ENCODE measurements around the gene LSAMP.

DNA sequence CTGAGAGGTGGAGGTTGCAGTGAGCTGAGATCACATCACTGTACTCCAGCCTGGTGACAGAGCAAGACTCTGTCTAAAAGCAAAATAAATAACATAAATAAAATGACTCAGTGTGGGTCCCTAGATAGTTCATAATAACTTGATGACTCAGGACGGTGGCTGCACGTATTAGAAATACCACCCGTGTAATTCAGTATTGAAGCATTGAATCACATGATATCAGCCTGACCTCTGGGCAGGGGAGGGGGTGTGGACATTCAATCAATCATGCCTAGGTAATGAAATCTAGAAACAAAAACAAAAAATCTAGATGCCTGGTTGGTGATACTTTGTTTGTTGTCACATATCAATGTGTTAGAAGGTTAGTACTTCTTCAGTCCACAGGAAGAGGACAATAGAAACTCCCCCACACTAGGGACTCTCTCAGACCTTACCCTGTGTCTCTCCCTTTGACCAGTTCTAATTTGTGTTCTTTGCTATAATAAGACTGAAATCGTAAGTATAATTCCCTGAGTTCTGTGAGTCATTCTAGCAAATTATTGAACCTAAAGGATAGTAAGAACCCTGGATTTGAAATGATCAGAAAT is 644.7 kb downstream of the LSAMP start:
- TF ChIP-seq, protein P1, sequence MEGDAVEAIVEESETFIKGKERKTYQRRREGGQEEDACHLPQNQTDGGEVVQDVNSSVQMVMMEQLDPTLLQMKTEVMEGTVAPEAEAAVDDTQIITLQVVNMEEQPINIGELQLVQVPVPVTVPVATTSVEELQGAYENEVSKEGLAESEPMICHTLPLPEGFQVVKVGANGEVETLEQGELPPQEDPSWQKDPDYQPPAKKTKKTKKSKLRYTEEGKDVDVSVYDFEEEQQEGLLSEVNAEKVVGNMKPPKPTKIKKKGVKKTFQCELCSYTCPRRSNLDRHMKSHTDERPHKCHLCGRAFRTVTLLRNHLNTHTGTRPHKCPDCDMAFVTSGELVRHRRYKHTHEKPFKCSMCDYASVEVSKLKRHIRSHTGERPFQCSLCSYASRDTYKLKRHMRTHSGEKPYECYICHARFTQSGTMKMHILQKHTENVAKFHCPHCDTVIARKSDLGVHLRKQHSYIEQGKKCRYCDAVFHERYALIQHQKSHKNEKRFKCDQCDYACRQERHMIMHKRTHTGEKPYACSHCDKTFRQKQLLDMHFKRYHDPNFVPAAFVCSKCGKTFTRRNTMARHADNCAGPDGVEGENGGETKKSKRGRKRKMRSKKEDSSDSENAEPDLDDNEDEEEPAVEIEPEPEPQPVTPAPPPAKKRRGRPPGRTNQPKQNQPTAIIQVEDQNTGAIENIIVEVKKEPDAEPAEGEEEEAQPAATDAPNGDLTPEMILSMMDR (IDR thresholded peaks at IDR 0.05): no peak
- no peak for TF ChIP-seq RNF2 (IDR thresholded peaks at IDR 0.05; ENCODE audit: borderline replicate concordance, low read depth)
- 0 out of 2 replicates have a peak, but pooled peaks have one; percentile 46 for TF ChIP-seq USF2 (IDR thresholded peaks at IDR 0.05)
- TF ChIP-seq EP300 (IDR thresholded peaks at IDR 0.05): peak in 1 of 2 experiments; percentile 29; a peak in 1 of 5 replicates
- TF ChIP-seq, protein P2, sequence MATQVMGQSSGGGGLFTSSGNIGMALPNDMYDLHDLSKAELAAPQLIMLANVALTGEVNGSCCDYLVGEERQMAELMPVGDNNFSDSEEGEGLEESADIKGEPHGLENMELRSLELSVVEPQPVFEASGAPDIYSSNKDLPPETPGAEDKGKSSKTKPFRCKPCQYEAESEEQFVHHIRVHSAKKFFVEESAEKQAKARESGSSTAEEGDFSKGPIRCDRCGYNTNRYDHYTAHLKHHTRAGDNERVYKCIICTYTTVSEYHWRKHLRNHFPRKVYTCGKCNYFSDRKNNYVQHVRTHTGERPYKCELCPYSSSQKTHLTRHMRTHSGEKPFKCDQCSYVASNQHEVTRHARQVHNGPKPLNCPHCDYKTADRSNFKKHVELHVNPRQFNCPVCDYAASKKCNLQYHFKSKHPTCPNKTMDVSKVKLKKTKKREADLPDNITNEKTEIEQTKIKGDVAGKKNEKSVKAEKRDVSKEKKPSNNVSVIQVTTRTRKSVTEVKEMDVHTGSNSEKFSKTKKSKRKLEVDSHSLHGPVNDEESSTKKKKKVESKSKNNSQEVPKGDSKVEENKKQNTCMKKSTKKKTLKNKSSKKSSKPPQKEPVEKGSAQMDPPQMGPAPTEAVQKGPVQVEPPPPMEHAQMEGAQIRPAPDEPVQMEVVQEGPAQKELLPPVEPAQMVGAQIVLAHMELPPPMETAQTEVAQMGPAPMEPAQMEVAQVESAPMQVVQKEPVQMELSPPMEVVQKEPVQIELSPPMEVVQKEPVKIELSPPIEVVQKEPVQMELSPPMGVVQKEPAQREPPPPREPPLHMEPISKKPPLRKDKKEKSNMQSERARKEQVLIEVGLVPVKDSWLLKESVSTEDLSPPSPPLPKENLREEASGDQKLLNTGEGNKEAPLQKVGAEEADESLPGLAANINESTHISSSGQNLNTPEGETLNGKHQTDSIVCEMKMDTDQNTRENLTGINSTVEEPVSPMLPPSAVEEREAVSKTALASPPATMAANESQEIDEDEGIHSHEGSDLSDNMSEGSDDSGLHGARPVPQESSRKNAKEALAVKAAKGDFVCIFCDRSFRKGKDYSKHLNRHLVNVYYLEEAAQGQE (IDR thresholded peaks at IDR 0.05): no peak
